Measurements from ENCODE around the gene ERGIC2. TPM values are rescaled to one million over a fixed set of nuclear protein-coding genes. Genes with fewer than 3 reads are reported as not detected.

Gene ERGIC2
- total and polyA plus RNA-seq, 11 donors, result 45.5 to 134 (median 84.8) TPM

Other genes with a start within 250 kb of the ERGIC2 start
- gene FAR2, start 231.9 kb downstream of the ERGIC2 start, total RNA-seq, result 10 to 100 TPM in 1 of 9 donors, 1 to 10 TPM in 8; 1.1 to 11.6 (median 3.1) TPM
- 1 to 10 TPM; 1.5 to 3.0 TPM for gene FAR2, start 231.9 kb downstream of the ERGIC2 start, polyA plus RNA-seq
- gene OVCH1, start 116.5 kb upstream of the ERGIC2 start, total RNA-seq, result under 1 TPM in 2 of 9 donors, not detected in 7; 0.09 to 0.12 TPM
- under 1 TPM; 0.15 to 0.18 TPM for gene OVCH1, start 116.5 kb upstream of the ERGIC2 start, polyA plus RNA-seq

Data from heart left ventricle (tissue), 11 donors.